ENCODE results near the gene NEIL3. TPM values are rescaled to one million over a fixed set of nuclear protein-coding genes. Genes with fewer than 3 reads are reported as not detected.
"Not testable (repeated sequence)": the region's sequence is repeated elsewhere in the genome, so short reads cannot be mapped to it uniquely, and the experiment has no call there.

NEIL3 gene
- total RNA-seq, 1 experiment from 2014 or later, result 6.3 TPM

GRCh38 chr4:177304094-177304493, 5.6 kb upstream of the NEIL3 start:
- no peak overlapping the region for H3K56ac ChIP-seq (ENCODE audit: insufficient read length, low read depth, low read length)
- H3K27me3 ChIP-seq (ENCODE audit: insufficient read depth, low read length), result no peaks in the 10 kb centered on the region
- no peak overlapping the region for H2BK15ac ChIP-seq (ENCODE audit: low read depth, low read length)
- no peaks in the 10 kb centered on the region for H4K20me1 ChIP-seq (ENCODE audit: control insufficient read depth, insufficient read depth, insufficient read length)
- no peak overlapping the region for H3K14ac ChIP-seq (ENCODE audit: insufficient read depth, low read length)
- no peaks in the 10 kb centered on the region for H3K79me1 ChIP-seq (ENCODE audit: insufficient read depth, low read depth, low read length, poor library complexity, severe bottlenecking)
- H3K79me2 ChIP-seq (ENCODE audit: insufficient read depth, low read length), result no peaks in the 10 kb centered on the region
- Mint-ChIP-seq H3K4me3 (no peak overlapping the region), H3K27me3 (ENCODE audit: low read depth) (no peaks in the 10 kb centered on the region), H3K36me3 (ENCODE audit: insufficient read depth in 1 of 3, low read depth in 3 of 3) (no peaks in the 10 kb centered on the region), H3K9me3 (no peaks in the 10 kb centered on the region), H3K27ac (no peak overlapping the region), H3K4me1 (no peaks in the 10 kb centered on the region)
- no peak for TF ChIP-seq CTCF (conservative IDR thresholded peaks at IDR 0.05)
- H4K8ac ChIP-seq (replicated peaks; ENCODE audit: insufficient read length, low read depth, low read length), result no peak overlapping the region
- H2BK12ac ChIP-seq (ENCODE audit: insufficient read length, low read depth, low read length), result no peak overlapping the region
- H3K4me1 ChIP-seq (ENCODE audit: insufficient read depth, low read length), result no peaks in the 10 kb centered on the region; the same call in 1 of the 2 replicates
- no peaks in the 10 kb centered on the region for H3K9me3 ChIP-seq (ENCODE audit: control insufficient read depth, low read depth, low read length)
- H3K4ac ChIP-seq (ENCODE audit: low read depth, low read length), result no peak overlapping the region
- DNase-seq, result no peak
- H2BK5ac ChIP-seq (ENCODE audit: insufficient read length, low read length), result no peak overlapping the region
- no peak overlapping the region for H3K23ac ChIP-seq (ENCODE audit: insufficient read length, low read depth, low read length)
- H3T11ph ChIP-seq (ENCODE audit: low read length), result no peak overlapping the region
- no peak overlapping the region for H3K18ac ChIP-seq (ENCODE audit: insufficient read length, low read depth, low read length)
- H3K27ac ChIP-seq (ENCODE audit: insufficient read length, low read depth, low read length), result no peak overlapping the region
- WGBS (ENCODE audit: extremely low coverage, insufficient read length, low lambda C conversion rate), result no CpG with 5 or more reads among the region's 4 CpGs
- H2BK120ac ChIP-seq (ENCODE audit: low read depth, low read length, poor library complexity, severe bottlenecking), result no peak overlapping the region
- no peak overlapping the region for H2AFZ ChIP-seq (ENCODE audit: low read length)
- no peak overlapping the region for H3K9ac ChIP-seq (ENCODE audit: extremely low read depth, insufficient read length, low read length)
- H4K91ac ChIP-seq (ENCODE audit: insufficient read length, low read depth, low read length), result no peak overlapping the region
- no peak overlapping the region for H3K4me2 ChIP-seq (ENCODE audit: insufficient read depth, insufficient read length, low read length)
- H3K23me2 ChIP-seq (ENCODE audit: insufficient read length, low read depth, low read length, poor library complexity, severe bottlenecking), result no peaks in the 10 kb centered on the region
- no peak overlapping the region for H2BK20ac ChIP-seq (ENCODE audit: low read depth, low read length, poor library complexity, severe bottlenecking)
- no peak overlapping the region for H4K5ac ChIP-seq (ENCODE audit: insufficient read length, low read depth, low read length)
- H2AK5ac ChIP-seq (ENCODE audit: insufficient read length, low read length), result no peak overlapping the region

GRCh38 chr4:177304864-177305263, 4.8 kb upstream of the NEIL3 start:
- H3K4me2 ChIP-seq (ENCODE audit: insufficient read depth, insufficient read length, low read length); H2AFZ ChIP-seq (ENCODE audit: low read length); H3K14ac ChIP-seq (ENCODE audit: insufficient read depth, low read length); H2BK15ac ChIP-seq (ENCODE audit: low read depth, low read length); H3K27ac Mint-ChIP-seq; H4K8ac ChIP-seq (replicated peaks; ENCODE audit: insufficient read length, low read depth, low read length); H3K56ac ChIP-seq (ENCODE audit: insufficient read length, low read depth, low read length); H3K18ac ChIP-seq (ENCODE audit: insufficient read length, low read depth, low read length); H3K27me3 ChIP-seq (ENCODE audit: insufficient read depth, low read length); H3K4me1 Mint-ChIP-seq; H4K20me1 ChIP-seq (ENCODE audit: control insufficient read depth, insufficient read depth, insufficient read length); H4K91ac ChIP-seq (ENCODE audit: insufficient read length, low read depth, low read length); H2BK12ac ChIP-seq (ENCODE audit: insufficient read length, low read depth, low read length); H3K9ac ChIP-seq (ENCODE audit: extremely low read depth, insufficient read length, low read length); H3K23me2 ChIP-seq (ENCODE audit: insufficient read length, low read depth, low read length, poor library complexity, severe bottlenecking); H3K27ac ChIP-seq (ENCODE audit: insufficient read length, low read depth, low read length); H3K79me1 ChIP-seq (ENCODE audit: insufficient read depth, low read depth, low read length, poor library complexity, severe bottlenecking); H3K9me3 Mint-ChIP-seq; H2BK5ac ChIP-seq (ENCODE audit: insufficient read length, low read length); H3K4ac ChIP-seq (ENCODE audit: low read depth, low read length); H3K4me1 ChIP-seq (ENCODE audit: insufficient read depth, low read length); H4K5ac ChIP-seq (ENCODE audit: insufficient read length, low read depth, low read length); H3K79me2 ChIP-seq (ENCODE audit: insufficient read depth, low read length); H3K4me3 Mint-ChIP-seq; H3K27me3 Mint-ChIP-seq (ENCODE audit: low read depth); H2AK5ac ChIP-seq (ENCODE audit: insufficient read length, low read length); H3K23ac ChIP-seq (ENCODE audit: insufficient read length, low read depth, low read length); H2BK20ac ChIP-seq (ENCODE audit: low read depth, low read length, poor library complexity, severe bottlenecking); H3K36me3 Mint-ChIP-seq (ENCODE audit: insufficient read depth in 1 of 3, low read depth in 3 of 3); H3T11ph ChIP-seq (ENCODE audit: low read length); H2BK120ac ChIP-seq (ENCODE audit: low read depth, low read length, poor library complexity, severe bottlenecking); DNase-seq; H3K9me3 ChIP-seq (ENCODE audit: control insufficient read depth, low read depth, low read length): not testable (repeated sequence)
- no CpG with 5 or more reads among the region's 3 CpGs for WGBS (ENCODE audit: extremely low coverage, insufficient read length, low lambda C conversion rate)

Measured in H9 (cell line).